ENCODE results near the gene OPN3.

Gene OPN3

DNA sequence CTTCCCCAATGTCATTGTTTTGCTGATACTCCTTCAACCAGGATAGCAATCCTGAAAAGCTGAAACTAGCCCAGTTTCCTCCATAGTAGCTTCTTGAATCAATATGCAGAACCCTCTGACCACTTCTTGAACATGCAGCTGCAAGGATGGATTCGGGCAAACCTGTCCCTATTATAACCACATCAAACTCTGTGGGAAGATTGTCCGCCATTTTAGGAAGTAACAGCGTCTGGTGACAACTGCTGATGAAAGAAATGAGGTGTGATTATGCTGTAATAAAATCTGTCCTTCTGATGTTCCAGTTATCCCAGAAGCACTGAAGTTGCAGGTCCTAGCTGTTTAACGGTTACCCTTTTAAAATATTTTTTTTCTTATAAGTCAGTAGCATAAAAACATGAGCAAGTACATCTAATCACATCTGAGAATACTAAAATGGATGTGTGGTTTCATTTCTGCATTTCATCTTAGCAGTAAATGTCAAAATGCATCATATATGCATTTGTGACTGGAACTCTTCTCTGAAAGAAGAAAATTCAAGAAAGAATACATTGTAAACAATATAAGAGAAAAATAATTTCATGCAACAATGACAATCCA lies 4.5 kb downstream of the OPN3 start:
- H3K4me1 ChIP-seq = peaks cover 4% of the 10 kb centered on the region
- no peak overlapping the region for H3K4me2 ChIP-seq (ENCODE audit: low read length)
- H3K4me3 ChIP-seq (ENCODE audit: low read depth, low read length) = no peak overlapping the region
- H3K36me3 ChIP-seq (ENCODE audit: control insufficient read depth, insufficient read depth, low read length) = no peaks in the 10 kb centered on the region
- no peak overlapping the region for H3K27ac ChIP-seq
- no peak overlapping the region for H2AFZ ChIP-seq
- no peak overlapping the region for H3K9ac ChIP-seq
- H3K79me2 ChIP-seq = no peaks in the 10 kb centered on the region
- H3K27me3 ChIP-seq (ENCODE audit: control insufficient read depth, insufficient read depth, low read length) = no peaks in the 10 kb centered on the region
- TF ChIP-seq, protein P1, sequence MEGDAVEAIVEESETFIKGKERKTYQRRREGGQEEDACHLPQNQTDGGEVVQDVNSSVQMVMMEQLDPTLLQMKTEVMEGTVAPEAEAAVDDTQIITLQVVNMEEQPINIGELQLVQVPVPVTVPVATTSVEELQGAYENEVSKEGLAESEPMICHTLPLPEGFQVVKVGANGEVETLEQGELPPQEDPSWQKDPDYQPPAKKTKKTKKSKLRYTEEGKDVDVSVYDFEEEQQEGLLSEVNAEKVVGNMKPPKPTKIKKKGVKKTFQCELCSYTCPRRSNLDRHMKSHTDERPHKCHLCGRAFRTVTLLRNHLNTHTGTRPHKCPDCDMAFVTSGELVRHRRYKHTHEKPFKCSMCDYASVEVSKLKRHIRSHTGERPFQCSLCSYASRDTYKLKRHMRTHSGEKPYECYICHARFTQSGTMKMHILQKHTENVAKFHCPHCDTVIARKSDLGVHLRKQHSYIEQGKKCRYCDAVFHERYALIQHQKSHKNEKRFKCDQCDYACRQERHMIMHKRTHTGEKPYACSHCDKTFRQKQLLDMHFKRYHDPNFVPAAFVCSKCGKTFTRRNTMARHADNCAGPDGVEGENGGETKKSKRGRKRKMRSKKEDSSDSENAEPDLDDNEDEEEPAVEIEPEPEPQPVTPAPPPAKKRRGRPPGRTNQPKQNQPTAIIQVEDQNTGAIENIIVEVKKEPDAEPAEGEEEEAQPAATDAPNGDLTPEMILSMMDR (IDR thresholded peaks at IDR 0.05) = no peak
- no peaks in the 10 kb centered on the region for H3K9me3 ChIP-seq (ENCODE audit: control insufficient read depth, low read length)

DNA sequence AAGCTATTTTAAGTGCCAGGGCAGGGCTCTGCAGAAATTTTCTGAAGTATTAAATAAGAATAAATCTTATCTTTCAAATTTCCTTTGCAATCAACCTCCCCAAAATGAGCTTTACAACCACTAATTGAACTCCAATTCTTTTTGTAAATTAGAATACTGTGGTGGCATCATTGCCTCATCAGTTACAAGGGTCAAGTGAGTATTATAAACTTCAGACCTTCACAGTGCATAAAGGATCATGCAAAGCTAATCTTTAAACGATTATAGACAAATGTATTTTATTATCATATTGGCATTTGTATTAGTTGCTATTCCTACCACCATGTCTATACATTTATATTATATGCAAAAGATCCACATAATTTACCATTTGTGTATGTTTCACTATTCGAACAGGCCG lies 7.2 kb downstream of the OPN3 start:
- peaks cover 4% of the 10 kb centered on the region for H3K4me1 ChIP-seq
- no peak overlapping the region for H2AFZ ChIP-seq
- no peaks in the 10 kb centered on the region for H3K9me3 ChIP-seq (ENCODE audit: control insufficient read depth, low read length)
- no peak overlapping the region for H3K4me2 ChIP-seq (ENCODE audit: low read length)
- TF ChIP-seq, protein P1 (IDR thresholded peaks at IDR 0.05) = no peak
- no peak overlapping the region for H3K4me3 ChIP-seq (ENCODE audit: low read depth, low read length)
- H3K27me3 ChIP-seq (ENCODE audit: control insufficient read depth, insufficient read depth, low read length) = no peaks in the 10 kb centered on the region
- no peaks in the 10 kb centered on the region for H3K36me3 ChIP-seq (ENCODE audit: control insufficient read depth, insufficient read depth, low read length)
- H3K27ac ChIP-seq = no peak overlapping the region
- no peaks in the 10 kb centered on the region for H3K79me2 ChIP-seq
- H3K9ac ChIP-seq = no peak overlapping the region

DNA sequence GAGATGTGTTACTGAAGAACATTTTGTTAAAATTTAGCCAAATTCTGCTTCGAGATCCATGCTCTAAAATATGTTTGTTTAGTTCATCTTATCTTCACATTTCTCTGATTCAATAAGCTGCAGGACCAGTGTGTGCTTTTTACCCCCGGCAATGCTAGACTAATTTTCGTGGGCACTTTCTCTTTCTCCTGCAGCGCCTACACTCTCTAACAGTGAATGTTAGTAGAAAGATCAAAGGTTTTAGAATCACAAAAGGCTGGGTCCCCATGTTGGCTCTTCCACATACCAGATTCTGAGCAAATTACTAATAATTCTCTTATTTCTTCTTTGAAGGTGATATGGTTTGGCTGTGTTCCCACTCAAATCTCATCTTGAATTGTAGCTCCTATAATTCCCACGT lies 8.5 kb downstream of the OPN3 start:
- no peaks in the 10 kb centered on the region for H3K9me3 ChIP-seq (ENCODE audit: control insufficient read depth, low read length)
- no peak overlapping the region for H3K4me2 ChIP-seq (ENCODE audit: low read length)
- no peak overlapping the region for H3K27ac ChIP-seq
- no peaks in the 10 kb centered on the region for H3K79me2 ChIP-seq
- no peak overlapping the region for H3K9ac ChIP-seq
- TF ChIP-seq, protein P1 (IDR thresholded peaks at IDR 0.05) = no peak
- H2AFZ ChIP-seq = no peak overlapping the region
- H3K4me1 ChIP-seq = no peaks in the 10 kb centered on the region
- H3K4me3 ChIP-seq (ENCODE audit: low read depth, low read length) = no peak overlapping the region
- H3K36me3 ChIP-seq (ENCODE audit: control insufficient read depth, insufficient read depth, low read length) = no peaks in the 10 kb centered on the region
- no peaks in the 10 kb centered on the region for H3K27me3 ChIP-seq (ENCODE audit: control insufficient read depth, insufficient read depth, low read length)

DNA sequence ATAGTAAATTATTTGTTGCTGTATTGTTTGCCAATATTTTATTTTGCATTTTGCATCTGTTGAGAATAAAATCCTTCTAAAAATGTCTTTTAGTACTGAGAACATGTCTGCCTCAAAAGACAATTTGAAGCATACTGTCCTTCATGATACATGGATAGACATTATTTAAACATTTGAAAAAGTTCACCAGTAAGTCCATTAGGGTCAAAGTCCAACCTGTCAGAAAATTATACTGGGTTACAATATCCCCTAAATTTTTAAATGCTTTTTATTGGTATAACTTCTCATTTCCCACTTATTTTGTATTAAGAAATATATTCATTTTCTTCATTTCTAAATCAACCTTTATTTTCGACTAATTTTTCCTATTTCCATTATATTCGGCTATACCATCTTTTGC lies 9.3 kb downstream of the OPN3 start:
- no peaks in the 10 kb centered on the region for H3K27me3 ChIP-seq (ENCODE audit: control insufficient read depth, insufficient read depth, low read length)
- no peak overlapping the region for H2AFZ ChIP-seq
- no peaks in the 10 kb centered on the region for H3K9me3 ChIP-seq (ENCODE audit: control insufficient read depth, low read length)
- H3K4me1 ChIP-seq = no peaks in the 10 kb centered on the region
- H3K4me3 ChIP-seq (ENCODE audit: low read depth, low read length) = no peak overlapping the region
- no peak overlapping the region for H3K27ac ChIP-seq
- no peaks in the 10 kb centered on the region for H3K36me3 ChIP-seq (ENCODE audit: control insufficient read depth, insufficient read depth, low read length)
- H3K4me2 ChIP-seq (ENCODE audit: low read length) = no peak overlapping the region
- no peak overlapping the region for H3K9ac ChIP-seq
- H3K79me2 ChIP-seq = no peaks in the 10 kb centered on the region
- TF ChIP-seq, protein P1 (IDR thresholded peaks at IDR 0.05) = no peak

DNA sequence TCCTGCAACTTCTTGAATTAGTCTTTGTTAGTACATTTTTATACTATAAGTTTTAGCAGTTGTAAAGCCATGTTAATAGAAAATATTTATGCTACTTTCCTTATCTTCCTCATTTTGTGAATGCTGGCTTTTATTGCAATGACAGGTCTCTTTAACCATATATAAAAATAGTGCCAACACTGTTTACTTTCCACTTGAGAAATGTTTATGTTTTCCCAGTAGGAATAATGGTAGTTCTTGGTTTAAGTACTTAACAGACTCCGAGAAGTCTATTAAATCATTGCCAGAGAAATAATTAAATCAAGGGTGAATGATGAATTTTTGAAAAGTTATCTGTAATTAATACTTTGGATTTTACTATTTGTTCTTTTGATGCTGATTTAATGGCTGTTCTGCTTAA lies 9.7 kb downstream of the OPN3 start:
- Histone ChIP-seq H3K27ac (no peak overlapping the region), H3K79me2 (no peaks in the 10 kb centered on the region), H3K4me1 (no peaks in the 10 kb centered on the region), H3K4me3 (ENCODE audit: low read depth, low read length) (no peak overlapping the region), H3K9me3 (ENCODE audit: control insufficient read depth, low read length) (no peaks in the 10 kb centered on the region), H2AFZ (no peak overlapping the region), H3K9ac (no peak overlapping the region), H3K27me3 (ENCODE audit: control insufficient read depth, insufficient read depth, low read length) (no peaks in the 10 kb centered on the region), H3K36me3 (ENCODE audit: control insufficient read depth, insufficient read depth, low read length) (no peaks in the 10 kb centered on the region), H3K4me2 (ENCODE audit: low read length) (no peak overlapping the region)
- TF ChIP-seq, protein P1 (IDR thresholded peaks at IDR 0.05) = no peak

Data from parathyroid adenoma (tissue), 2 donors.